ENCODE results near the gene TGM6.

Gene TGM6

DNA sequence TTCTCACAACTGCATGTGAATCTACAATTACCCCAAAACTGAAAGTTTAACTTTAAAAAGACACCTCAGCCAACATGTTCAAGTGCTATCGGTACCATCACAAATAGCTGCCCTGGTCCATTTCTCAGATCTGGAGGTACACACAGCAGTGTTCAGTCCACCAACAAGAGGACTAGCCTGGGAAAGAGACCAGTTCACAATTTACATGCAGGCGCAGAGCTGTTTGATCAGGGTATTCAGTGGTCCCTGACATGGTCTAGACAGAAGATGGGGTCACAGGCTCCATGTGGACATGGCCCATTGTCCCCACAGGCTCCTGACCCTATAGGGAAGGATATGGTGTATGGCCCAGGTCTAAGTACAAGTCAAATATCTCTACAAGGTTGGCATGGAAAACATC, 15.6 kb upstream of the TGM6 start:
- DNase-seq = no peak

DNA sequence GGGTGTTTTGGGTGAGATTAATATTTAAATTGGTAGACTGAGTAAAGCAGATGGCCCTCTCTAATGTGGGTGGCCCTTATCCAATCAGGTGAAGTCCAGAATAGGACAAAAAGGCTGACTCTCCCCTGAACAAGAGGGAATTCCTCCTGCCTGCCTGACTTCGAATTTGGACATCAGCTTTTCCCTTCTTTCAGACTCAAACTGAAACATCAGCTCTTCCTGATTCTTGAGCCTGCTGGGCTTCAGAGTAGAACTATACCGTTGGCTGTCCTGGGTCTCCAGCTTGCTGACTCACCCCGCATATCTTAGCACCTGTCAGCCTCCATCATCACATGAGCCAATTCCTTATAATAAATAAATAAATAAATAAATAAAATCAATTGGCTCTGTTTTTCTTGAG, 15.0 kb upstream of the TGM6 start:
- DNase-seq = no peak

DNA sequence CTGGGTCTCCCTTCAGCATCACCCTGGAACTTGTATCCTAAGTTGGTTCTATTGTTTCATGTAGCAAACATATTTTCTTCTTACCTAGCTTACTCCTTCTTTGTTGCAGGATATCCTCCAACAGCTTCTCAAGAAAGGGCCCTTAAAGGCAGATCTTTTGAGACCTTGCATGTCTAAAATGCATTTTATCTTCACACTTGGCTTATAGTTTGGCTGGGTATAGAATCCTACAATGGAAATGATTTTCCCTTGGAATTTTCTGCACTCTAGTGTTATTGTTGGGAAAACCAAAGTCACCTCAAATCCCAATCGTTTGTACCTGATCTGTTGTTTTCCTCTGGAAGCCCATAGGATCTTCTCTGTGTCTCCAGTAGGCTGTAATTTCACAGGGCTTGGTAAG, 12.1 kb upstream of the TGM6 start:
- DNase-seq = no peak

DNA sequence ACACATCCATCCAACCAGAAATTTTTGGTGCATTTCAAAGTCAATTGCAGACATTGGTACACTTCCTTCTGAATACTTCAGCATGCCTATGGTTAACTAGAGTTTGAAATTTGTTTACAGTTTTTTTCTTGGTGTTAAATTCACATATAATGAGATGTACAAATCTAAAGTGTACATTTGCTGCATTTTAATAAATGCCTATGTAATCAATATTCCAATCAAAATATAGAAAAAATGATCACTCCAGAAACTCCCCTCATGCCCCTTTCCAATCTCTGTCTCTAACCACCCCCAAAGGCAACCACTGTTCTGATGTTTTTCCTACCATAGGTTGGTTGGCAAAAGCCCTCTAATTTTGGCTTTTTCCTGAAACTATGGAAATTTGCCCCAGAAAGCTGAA, 7.6 kb upstream of the TGM6 start:
- DNase-seq = no peak

DNA sequence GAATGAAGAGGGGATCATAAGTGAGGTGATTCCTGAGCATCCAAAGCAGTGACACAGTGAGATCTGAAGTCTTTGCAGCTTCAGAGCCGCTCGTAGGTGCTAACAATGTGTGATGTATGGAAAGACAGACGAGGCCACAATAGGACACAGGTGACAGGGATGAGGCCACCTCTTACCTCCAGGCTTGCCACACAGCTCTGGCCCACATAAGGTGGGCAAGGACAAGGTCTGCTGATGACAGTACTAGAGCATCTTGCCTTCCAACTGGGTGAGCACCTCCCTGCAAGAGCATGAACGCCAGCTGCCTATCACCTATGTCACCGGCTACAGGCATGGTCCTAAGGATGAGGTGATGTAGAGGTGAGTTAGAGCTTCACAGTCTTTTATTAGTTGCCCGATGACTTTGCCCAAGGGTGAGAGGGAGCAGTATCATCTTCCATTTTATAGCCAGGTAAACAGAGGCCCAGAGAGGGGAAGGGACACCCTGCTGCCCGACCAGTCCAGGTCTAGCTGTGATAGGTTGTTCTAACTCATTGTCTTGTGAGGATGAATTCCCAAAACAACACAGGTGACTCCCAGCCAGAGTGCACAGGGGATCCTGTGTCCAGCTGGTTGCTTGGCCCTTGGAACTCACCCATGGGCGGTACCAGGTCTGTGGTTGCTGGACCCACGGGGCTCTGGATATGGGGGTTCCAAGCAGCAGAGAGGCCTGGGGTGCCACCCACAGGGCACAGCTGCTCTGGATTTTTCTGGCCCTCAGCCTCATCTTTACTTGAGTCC, 6.2 kb upstream of the TGM6 start:
- DNase-seq = no peak

DNA sequence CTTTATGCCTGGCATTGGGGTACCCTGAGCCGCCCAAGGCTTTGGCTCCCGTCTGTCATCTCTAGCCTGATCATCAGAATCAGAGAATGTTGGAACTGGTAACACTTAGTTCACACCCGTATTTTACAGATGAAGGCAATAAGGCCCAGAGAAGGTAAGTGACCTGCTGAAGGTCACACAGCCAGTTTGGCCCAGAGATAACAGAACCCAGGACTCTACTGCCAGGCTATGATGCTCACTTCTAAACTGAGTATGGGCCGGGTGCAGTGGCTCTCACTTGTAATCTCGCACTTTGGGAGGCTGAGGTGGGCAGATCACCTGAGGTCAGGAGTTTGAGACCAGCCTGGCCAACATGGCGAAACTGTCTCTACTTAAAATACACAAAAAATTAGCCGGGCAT, 1.8 kb upstream of the TGM6 start:
- DNase-seq = no peak

DNA sequence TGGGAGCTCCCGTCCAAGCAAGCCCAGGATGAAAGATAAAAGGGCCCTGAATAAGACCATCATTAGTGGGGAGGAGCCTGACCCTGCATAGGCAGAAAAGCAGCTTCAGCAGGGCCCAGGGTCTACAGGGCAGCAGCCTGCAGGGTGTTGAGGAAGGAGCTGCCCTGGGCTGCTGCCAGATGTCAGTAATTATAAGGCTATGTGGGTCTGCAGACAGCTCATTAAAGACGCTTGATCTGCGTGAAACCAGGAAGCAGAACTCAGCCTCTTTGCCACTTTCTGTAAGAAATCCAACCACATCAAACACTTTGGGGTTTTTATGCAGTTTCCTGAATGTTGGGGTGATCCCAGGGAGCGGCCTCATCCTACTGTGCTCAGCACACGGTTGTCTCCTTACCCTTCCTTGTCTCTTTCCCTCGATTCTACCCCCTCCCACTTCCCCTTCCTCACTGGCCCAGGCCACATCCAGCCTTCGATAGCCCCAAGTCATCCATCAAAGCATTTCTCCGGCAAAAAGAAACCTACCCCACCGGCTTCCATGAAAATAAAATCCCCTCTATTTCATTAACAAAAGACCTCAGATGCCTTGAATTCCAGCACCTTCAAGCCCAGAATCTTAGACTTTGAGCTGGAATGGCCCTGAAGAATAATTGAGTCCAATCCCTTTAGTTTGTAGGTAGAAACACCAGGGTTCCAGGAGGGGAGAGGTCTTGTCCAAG, 1.0 kb upstream of the TGM6 start:
- no peak for DNase-seq

DNA sequence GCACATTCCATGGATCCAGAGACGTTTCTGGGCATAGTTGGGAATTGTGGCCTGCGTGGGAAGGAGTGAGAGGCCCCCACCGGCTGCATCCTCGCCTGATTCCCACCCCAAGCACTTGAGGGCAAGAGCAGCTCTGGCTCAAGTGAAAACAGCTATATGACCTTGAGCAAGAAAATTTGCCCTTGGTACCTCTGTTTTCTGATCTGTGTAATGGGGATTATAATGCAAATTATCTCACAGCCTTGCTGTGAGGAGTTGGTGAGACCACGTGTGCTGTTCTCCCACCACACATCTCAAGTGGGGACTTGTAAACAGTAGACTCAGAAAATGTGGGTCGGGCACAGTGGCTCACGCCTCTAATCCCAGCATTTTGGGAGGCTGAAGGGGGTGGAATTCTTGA, 602 bp downstream of the TGM6 start:
- DNase-seq = no peak

DNA sequence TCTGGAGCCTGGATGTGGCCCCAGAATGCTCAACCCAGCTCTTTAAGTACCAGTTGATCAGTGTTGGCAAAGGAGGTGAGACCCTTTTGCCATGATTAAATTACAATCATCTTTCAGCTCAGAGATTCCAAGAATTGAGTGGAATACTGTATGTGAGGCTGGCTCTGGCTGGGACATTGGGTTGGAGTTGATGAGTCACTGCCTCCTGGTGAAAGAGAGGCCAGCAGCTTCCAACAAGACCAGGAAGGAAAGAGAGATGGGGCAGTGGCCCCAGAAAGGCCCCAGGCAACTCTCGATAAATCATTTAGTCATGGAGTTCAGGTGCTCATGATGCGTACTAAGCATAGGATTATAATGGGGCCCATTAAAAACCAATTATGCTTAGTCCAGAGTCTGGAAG, 2.1 kb downstream of the TGM6 start:
- DNase-seq = no peak

DNA sequence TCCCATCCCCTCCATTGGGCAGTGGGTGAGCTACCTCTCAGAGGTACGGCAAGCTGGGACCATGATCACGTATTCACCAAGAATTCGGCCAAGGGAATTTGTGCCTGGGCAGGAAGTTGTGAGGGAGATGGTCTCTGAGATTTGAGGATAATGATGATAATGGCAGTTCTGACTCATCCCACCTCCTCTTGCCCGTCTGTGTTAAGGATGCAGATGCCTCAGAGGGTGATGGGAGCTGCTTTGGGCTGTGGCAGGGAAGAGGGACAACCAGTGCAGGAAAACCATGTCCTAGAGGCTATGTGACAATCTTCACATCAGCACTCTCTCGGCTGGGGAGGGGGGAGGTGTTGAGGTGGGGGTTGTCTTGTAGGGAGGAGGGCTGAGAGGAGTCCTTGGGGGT, 4.3 kb downstream of the TGM6 start:
- no peak for DNase-seq

DNA sequence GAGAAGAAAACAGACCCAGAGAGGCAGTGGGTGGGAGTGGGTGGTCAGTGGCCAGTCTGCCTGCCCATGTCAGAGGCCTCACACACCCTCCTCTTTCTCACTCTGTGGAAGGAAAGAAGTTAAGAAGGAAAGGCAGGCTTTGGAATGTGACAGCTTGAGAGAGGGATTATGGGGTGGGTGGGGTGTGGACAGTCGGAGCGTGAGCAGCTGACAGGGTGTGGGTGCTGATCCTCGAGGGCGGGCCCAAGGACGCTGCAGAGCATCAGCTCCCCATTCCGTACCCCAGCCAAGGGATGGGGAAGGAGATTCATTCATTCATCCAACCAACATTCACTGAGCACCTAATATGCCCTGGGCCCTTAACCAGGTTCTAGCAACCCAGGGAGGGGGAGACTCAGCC, 4.8 kb downstream of the TGM6 start:
- DNase-seq = no peak

DNA sequence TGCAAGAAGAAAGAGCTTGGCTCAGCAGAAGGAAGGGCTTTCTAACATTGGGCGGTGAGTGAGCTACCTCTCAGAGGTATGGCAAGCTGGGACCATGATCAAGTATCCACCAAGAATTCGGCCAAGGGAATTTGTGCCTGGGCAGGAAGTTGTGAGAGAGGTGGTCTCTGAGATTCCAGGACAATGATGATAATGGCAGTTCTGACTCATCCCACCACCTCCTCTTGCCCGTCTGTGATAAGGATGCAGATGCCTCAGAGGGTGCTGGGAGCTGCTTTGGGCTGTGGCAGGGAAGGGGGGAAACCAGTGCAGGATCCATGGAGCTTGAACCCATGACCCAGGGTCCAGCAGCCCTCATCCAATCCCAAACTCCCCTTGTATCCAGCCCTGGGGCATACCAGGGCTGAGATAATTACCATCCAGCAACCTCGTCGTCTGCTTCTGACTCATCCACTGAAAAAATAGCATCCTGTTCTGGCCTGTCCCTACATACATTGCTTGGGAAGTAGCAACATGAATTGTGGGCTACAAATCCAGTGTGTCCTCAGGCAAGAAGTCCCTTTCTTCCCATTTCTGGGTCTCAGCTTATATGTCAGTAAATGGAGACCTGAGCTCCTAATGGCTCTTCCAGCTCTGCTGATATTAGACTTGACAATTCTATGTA, 5.9 kb downstream of the TGM6 start:
- no peak for DNase-seq

DNA sequence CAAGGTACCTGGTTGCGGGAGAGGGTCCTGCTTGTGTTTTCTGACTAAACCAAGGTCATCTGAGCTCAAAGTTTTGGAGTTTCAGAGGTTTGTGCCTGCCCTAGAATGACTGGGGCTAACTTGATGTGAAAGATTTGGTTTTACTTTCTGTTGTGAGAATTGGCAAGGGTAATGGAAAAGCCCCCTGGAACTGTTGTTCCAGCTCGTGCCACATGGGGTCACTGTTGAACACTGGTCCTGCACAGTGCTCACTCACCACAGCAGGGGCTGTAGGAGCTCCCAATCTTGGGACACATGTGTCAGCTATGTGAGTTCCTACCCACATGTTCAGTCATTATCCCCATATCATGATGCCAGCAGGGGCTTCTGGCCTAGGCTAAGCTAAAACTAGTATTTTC, 6.5 kb downstream of the TGM6 start:
- no peak for DNase-seq

DNA sequence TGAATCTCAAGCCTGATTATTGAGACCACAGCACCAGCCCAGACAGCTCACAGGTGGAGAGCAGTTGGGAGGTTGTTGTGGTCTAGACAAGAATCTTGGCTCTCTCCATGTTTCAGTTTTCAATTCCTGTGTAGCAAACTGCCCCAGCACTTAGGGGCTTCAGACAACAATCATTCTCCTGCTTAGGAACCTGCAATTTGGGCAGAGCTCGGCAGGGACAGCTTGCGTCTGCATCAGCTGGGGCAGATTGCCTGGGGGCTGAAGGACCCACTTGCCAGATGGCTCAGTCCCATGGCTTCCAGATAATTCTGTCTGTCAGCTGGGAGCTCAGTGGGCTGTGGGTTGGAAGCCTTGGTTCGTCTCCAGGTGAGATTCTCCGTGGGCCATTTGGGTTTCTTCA, 6.9 kb downstream of the TGM6 start:
- no peak for DNase-seq

DNA sequence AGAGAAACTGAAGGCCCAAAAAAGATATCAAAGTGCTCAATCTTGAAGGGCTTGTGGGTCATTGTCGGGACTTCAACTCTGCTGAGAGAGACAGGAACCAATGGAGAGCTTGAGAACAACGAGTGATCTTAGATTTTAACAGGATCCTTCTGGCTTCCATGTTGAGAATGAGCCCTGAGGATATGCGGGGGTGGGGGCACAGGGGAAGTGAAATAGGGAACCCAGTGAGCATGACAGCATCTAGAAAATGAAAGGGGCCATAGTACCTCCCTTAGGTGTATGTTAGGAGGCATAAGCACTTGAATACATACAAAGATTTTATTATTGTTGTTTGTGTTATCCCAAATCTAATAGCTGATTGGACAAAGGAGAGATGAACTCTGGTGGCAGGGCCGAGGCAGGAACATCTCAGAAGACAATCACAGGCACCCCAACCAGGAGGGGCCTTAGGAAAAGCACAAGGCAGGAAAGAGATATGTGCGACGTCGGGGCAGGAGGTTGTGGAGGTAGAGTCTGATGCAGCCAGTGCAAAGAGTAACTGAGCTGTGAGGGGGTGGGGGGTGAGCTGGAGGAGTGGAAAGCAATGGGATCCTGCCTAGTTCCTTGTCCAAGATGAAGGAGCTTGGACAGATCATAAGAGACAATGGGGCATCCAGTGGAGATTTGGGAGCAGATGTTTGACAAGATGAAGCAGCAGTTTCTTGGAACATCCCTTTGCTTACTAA, 10.4 kb downstream of the TGM6 start:
- DNase-seq = no peak

DNA sequence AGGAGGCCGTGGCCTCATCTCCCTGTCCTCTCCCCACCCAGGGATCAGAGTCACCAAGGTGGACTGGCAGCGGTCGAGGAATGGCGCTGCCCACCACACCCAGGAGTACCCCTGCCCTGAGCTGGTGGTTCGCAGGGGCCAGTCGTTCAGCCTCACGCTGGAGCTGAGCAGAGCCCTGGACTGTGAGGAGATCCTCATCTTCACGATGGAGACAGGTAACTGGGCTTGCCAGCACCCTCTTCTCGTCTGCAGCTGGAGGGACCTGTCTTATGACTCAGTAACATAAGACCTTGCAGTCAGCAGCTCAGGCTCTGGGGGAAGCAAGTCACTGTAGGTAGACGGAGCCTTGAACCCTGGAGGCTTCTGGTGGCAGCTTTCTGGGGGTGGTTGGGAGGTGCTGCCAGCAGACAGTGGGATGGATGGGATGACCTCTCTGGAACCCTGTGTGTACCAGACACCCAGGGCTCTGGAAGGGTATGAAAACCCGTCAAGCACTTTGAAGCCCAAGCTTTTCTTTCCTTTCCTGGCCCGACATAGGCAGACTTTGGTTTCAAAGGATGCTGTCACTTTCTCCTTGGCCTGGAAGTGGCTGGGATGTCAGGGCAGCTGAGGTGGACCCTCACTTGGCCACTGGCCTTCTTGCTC, 13.8 kb downstream of the TGM6 start:
- no peak for DNase-seq

DNA sequence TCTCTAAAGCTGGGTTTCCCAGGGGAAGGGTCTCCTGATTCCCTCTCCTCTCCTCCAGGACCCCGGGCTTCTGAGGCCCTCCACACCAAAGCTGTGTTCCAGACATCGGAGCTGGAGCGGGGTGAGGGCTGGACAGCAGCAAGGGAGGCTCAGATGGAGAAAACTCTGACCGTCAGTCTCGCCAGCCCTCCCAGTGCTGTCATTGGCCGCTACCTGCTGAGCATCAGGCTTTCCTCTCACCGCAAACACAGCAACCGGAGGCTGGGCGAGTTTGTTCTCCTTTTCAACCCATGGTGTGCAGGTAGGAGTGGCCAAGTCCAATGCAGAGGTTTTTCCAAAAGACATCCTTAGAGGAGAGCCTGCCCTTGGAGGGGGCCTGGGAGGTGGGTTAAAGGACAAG, 14.4 kb downstream of the TGM6 start:
- no peak for DNase-seq

DNA sequence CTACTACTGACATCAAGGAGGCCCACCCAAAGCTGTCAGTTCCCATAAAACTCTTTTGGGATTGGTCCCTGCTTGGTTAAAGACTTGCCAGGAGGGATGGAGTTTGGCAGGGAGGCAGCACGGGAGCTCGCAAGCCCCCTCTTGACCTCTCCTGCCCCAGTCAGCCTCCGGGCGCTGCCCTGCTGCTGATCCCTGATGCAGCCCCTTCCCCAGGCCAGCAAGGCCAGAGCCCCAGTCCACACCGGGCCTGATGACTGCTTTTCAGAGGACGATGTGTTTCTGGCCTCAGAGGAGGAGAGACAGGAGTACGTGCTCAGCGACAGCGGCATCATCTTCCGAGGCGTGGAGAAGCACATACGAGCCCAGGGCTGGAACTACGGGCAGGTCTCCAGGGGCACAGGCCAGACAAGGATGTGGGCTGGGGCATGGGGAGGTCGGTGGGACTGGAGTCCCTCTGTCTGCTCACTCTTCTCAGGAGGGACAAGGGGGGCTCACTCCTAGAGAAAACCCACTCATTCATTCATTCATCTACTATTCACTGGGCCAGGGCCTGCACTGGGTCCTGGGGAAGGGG, 15.6 kb downstream of the TGM6 start:
- no peak for DNase-seq

DNA sequence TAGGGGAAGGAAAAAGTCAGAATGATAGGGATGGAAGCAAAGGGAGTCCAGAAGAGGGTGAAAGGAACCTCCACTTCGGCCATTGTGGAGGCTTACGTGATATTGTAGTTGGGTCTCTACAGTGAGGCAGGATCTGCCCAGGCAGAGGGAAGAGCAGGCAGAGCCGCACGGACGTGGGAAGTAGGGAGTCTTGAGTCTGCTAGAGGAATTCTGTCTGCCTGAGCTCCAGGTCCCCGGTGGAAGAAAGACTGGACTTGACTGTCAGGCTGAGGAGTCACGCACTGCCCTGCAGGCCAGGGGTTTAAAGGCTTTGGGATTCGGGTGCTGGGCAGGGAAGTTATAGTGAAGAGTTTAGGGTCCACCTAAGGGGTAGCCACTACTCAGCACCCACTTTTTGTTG, 16.4 kb downstream of the TGM6 start:
- DNase-seq = no peak

DNA sequence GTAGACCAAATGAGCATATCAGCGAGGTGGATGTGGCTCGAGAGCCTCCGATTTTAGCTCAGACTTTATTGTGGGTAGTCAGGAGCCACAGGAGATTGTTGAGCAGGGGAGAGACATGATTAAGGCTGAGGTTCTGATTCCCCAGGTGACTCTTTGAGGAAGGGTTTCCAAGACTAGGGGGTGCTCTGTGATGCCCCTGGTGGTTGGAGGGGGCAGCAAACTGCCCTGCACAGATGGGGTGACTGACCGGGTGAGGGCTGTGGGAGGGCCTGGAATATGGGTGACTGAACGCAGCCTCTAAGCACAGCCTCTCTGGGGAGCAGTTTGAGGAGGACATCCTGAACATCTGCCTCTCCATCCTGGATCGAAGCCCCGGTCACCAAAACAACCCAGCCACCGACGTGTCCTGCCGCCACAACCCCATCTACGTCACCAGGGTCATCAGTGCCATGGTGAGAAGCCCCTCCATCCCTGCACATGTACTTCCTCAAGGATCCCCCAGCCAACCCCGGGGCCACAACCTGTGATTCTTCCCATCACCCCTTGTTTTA, 17.0 kb downstream of the TGM6 start:
- no peak for DNase-seq

DNA sequence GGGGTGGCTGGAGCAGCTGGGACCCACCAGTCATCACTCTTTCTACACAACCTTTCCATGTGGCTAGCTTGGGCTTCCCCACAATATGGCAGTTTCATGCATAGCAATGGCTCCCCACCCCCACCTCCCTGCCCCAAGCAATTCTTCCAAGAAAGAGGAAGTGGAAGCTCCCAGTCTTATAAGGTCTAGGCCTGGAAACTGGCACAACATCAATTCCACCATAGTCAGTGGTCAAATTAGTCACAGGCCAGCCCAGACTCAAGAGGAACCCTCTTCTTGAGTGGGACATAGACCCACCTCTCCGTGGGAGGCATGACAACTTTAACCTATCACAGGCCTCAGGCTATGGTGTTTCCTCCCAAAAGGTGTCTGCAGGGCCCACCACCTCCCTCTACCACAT, 17.7 kb downstream of the TGM6 start:
- DNase-seq = no peak

DNA sequence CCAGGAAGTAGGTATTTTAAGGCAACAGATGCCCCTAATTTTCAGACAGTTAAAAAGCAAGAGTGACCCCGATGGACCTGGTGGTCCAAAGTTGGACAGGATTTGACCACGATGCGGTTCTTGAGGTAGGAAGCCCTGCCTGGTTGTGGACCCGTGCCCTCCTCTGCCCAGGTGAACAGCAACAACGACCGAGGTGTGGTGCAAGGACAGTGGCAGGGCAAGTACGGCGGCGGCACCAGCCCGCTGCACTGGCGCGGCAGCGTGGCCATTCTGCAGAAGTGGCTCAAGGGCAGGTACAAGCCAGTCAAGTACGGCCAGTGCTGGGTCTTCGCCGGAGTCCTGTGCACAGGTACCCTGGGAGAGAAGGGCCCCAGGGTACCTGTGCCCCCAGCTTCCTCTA, 18.7 kb downstream of the TGM6 start:
- no peak for DNase-seq

All from NCI-H2029 treated with DMSO at 0.1 percent for 48 hours (cell line).